Right ventricle myocardium inferior (tissue), 1 donor: ENCODE results near the gene LIMCH1. TPM values are rescaled to one million over a fixed set of nuclear protein-coding genes. Genes with fewer than 3 reads are reported as not detected.
"Not testable (repeated sequence)": the region's sequence is repeated elsewhere in the genome, so short reads cannot be mapped to it uniquely, and the experiment has no call there.

Source experiments
- ATAC-seq: fragments of 200-7000 bp; cut with Tn5 transposase; one replicate; pipeline ENCODE4 v1.9.1; 2020; ENCODE audit warnings: mild to moderate bottlenecking, moderate library complexity
- DNase-seq: peaks from one replicate; pipeline ENCODE4 v3.0.0; 2021; ENCODE audit errors: missing footprints
- intact Hi-C: fragments of 100-400 bp; cut with DNase I; formaldehyde crosslinking; loops from one replicate; pipeline ENCODE4 v1.11.0; 2022
- long read RNA-seq: library from polyadenylated mRNA; unstranded; transcript quantifications from one replicate; pipeline ENCODE4 v2.0.0, GENCODE V29; 2021
- total RNA-seq: library from RNA; stranded (reverse); fragmentation: NEBNext Ultra II Directional; extraction: Animal tissue kit (Norgen Biotek cat#: 25700); gene quantifications from one replicate; pipeline ENCODE4 v1.2.1, GENCODE V29; 2021
- donor health status: DM: no; HTN: yes; CAD: no; lungs with severe emphysema.

LIMCH1 gene
- total RNA-seq = 294 TPM
- long read RNA-seq, full-length matches to known transcripts = 11 of 166 reads
- long read RNA-seq, partial matches to known transcripts = 51 of 166 reads
- long read RNA-seq, other reads (novel, unspliced or antisense) = 104 of 166 reads

- intact Hi-C loops = loop anchor here (2.0 to 10.0 kb wide), 7 partner anchors 33 to 253 kb away; no protein-coding TSS in a partner anchor
- DNase-seq = peak; percentile 84
- ATAC-seq = peak; percentile 89
Observed at GRCh38 chr4:41538017-41538733, at the start of gene LIMCH1. LIMCH1 (plus strand) TSS chr4:41538157; CDS start chr4:41605996, 67,839 bp downstream.

- intact Hi-C loops, ATAC-seq: not testable (repeated sequence)
- peak; percentile 58 for DNase-seq
Observed at GRCh38 chr4:41491081-41491576, 46.8 kb upstream of the LIMCH1 start.

- ATAC-seq (no peak), DNase-seq (no peak)
- intact Hi-C loops = no loop called here
Observed at GRCh38 chr4:41496977-41497376, 41.0 kb upstream of the LIMCH1 start.

GRCh38 chr4:41498177-41498576, 39.8 kb upstream of the LIMCH1 start:
- DNase-seq (no peak), ATAC-seq (no peak)
- intact Hi-C loops = no loop called here

GRCh38 chr4:41504167-41504818, 33.7 kb upstream of the LIMCH1 start:
- intact Hi-C loops = no loop called here
- DNase-seq (no peak), ATAC-seq (no peak)

GRCh38 chr4:41505161-41505661, 32.7 kb upstream of the LIMCH1 start:
- ATAC-seq (peak; percentile 80), DNase-seq (no peak)
- intact Hi-C loops = no loop called here

GRCh38 chr4:41506130-41506529, 31.8 kb upstream of the LIMCH1 start:
- ATAC-seq = no peak
- no peak for DNase-seq
- intact Hi-C loops = no loop called here

- DNase-seq (no peak), ATAC-seq (no peak)
- intact Hi-C loops = no loop called here
Observed at GRCh38 chr4:41507291-41507947, 30.5 kb upstream of the LIMCH1 start.

GRCh38 chr4:41509451-41509866, 28.5 kb upstream of the LIMCH1 start:
- intact Hi-C loops = no loop called here
- DNase-seq (no peak), ATAC-seq (peak; percentile 29)

GRCh38 chr4:41510179-41510578, 27.8 kb upstream of the LIMCH1 start:
- ATAC-seq = no peak
- DNase-seq = no peak
- intact Hi-C loops = no loop called here

- ATAC-seq (no peak), DNase-seq (no peak)
- intact Hi-C loops = no loop called here
Observed at GRCh38 chr4:41512136-41512535, 25.8 kb upstream of the LIMCH1 start.

GRCh38 chr4:41512596-41512995, 25.4 kb upstream of the LIMCH1 start:
- ATAC-seq (no peak), DNase-seq (no peak)
- intact Hi-C loops = no loop called here

GRCh38 chr4:41514169-41514568, 23.8 kb upstream of the LIMCH1 start:
- intact Hi-C loops = no loop called here
- DNase-seq = no peak
- ATAC-seq = no peak

- intact Hi-C loops = loop anchor here (5.0 kb wide), 1 partner anchor 63 kb away; no protein-coding TSS in a partner anchor
- no peak for ATAC-seq
Observed at GRCh38 chr4:41514766-41515481, 23.0 kb upstream of the LIMCH1 start.

GRCh38 chr4:41517121-41517520, 20.8 kb upstream of the LIMCH1 start:
- intact Hi-C loops = loop anchor here (5.0 kb wide), 1 partner anchor 65 kb away; no protein-coding TSS in a partner anchor
- ATAC-seq (no peak), DNase-seq (no peak)

More at GRCh38 chr4:41514766-41515481, 23.0 kb upstream of the LIMCH1 start:
- no peak for DNase-seq

- no peak for ATAC-seq
- no peak for DNase-seq
- intact Hi-C loops = loop anchor here (5.0 kb wide), 1 partner anchor 65 kb away; no protein-coding TSS in a partner anchor
Observed at GRCh38 chr4:41517747-41518146, 20.2 kb upstream of the LIMCH1 start.

- intact Hi-C loops = no loop called here
- DNase-seq (no peak), ATAC-seq (no peak)
Observed at GRCh38 chr4:41524425-41524824, 13.5 kb upstream of the LIMCH1 start.

- no peak for DNase-seq
- intact Hi-C loops = no loop called here
- no peak for ATAC-seq
Observed at GRCh38 chr4:41525129-41525528, 12.8 kb upstream of the LIMCH1 start.
